Epithelial cell of prostate (primary cell): ENCODE measurements around the gene MB21D2.
A peak's percentile ranks its signal among the peaks of the same experiment; 100 is the strongest.

Experiments used
- DNase-seq: peaks from one replicate; pipeline ENCODE4 v3.0.0-alpha.2; 2011; ENCODE audit warnings: low read depth, low spot score
- H3K27ac ChIP-seq: fragments of 450-650 bp; 2 replicates; pipeline ENCODE4 v1.5.1; 2017; ENCODE audit warnings: mild to moderate bottlenecking

MB21D2 gene

DNA sequence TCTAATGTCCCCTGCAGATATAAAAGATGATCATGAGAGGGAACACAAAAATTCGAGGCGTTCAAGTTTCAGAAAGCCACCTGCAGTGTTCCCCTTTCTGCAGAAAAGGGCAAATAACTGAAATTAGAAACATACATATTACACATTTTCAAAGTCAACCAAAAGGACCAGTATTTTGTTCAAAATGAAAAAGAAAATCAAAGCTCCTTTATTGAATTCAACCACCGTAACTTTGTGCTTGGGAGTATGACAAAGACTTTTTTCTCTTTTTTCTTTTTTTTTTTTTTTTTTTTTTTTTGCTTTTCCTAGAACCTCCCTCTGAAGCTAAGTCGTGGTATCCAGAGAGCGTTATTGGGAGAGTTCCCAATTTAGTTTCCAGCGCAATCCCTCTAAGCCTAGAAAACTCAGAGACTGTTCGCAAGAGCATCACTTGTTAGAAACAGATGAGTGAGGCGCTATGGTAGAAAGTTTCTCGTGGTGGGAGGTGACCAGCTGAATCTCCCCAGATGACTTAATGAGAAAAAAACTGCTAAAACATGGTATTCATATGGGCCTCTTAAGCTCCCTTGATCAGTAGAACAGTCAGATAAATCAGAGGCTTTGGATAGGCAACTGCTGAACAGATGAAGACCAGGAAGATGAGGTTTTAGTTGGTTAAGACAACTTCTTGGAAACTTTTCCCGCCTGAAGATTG, 77.4 kb downstream of the MB21D2 start:
- no peak overlapping the region for H3K27ac ChIP-seq
- no peak for DNase-seq

GRCh38 chr3:192835818-192836815, 81.5 kb downstream of the MB21D2 start:
- no peak overlapping the region for H3K27ac ChIP-seq
- DNase-seq: no peak

GRCh38 chr3:192834428-192834827, 83.2 kb downstream of the MB21D2 start:
- H3K27ac ChIP-seq: no peak overlapping the region
- DNase-seq: no peak

- no peak for DNase-seq
- no peak overlapping the region for H3K27ac ChIP-seq
These were observed 84.3 kb downstream of the MB21D2 start for GRCh38 chr3:192833177-192833890.

GRCh38 chr3:192831801-192832347, 85.8 kb downstream of the MB21D2 start:
- no peak for DNase-seq
- H3K27ac ChIP-seq: no peak overlapping the region

DNA sequence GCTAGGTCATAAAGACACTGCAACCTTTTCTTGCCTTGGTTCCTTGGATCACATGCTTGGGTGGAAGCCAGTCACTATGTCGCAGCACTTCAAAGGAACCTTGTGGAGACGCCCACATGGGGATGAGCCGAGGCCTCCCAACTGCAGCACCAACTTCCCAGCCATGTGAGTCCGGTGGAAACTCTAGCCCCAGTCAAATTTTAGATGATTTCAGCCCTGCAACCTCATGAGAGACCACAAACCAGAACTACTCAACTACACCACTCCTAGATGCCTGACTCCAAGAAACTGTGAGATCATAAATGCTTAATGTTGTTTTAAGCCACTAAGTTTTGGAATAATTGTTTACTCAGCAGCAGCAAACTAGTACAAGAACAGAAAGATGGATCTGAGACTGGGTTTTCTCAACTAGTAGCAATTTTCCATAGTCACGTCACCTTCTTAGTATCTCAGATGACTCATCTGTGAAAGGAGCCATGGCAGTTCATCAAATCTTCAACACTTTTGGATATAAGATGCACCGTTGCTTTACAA, 86.5 kb downstream of the MB21D2 start:
- no peak overlapping the region for H3K27ac ChIP-seq
- no peak for DNase-seq

- no peak overlapping the region for H3K27ac ChIP-seq
- DNase-seq: no peak
These were observed 87.2 kb downstream of the MB21D2 start for GRCh38 chr3:192830291-192831110.

DNA sequence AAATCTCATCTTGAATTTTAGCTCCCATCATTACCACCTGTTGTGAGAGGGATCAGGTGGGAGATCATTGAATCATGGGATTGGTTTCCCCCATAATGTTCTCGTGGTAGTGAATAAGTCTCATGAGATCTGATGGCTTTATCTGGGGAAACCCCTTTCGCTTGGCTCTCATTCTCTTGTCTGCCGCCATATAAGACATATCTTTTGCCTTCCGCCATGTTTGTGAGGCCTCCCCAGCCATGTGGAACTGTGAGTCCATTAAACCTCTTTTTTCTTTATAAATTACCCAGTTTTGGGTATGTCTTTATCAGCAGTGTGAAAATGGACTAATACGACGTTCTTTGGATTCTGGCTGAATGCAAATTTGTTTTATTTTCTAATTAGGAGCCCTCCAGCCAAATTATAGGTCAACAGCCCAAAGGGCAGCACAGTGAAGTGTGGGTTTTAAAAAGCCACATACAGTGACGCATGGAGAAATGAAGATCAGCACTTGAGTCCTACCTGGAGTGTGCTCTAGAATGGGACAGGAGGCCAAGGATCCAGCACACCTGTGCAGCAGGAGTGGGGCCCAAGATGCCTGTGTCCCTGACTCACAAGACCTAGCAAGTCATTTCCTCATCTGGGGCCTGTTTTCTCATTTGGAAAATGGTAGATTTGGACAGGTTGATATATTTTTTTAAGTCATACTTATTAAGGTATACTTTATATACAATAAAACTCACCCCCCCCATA, 89.6 kb downstream of the MB21D2 start:
- DNase-seq: no peak
- H3K27ac ChIP-seq: no peak overlapping the region

DNA sequence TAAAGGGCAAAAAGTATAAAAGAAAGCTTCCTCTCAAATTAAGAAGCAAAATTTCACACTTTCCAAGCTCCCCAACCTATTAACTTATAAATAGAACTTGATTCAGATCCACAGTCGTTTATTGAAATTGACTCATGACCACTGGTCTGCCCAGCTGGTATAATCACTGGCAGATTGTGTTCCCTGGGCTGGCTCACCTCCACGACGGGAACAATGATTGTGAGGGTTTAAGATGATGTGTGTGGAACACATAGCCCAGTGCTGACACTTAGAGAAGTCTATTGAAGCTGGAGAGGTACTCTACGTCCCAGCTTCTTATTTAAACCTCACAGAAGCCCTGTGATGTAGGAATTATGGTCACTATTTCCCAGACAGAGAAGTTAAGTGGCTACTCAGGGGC, 90.4 kb downstream of the MB21D2 start:
- DNase-seq: no peak

GRCh38 chr3:192826214-192827006, 91.2 kb downstream of the MB21D2 start:
- no peak for DNase-seq

More for the DNA sequence above, 90.4 kb downstream of the MB21D2 start:
- H3K27ac ChIP-seq: no peak overlapping the region

GRCh38 chr3:192825657-192826200, 91.9 kb downstream of the MB21D2 start:
- DNase-seq: peak; percentile 41

More at GRCh38 chr3:192826214-192827006, 91.2 kb downstream of the MB21D2 start:
- no peak overlapping the region for H3K27ac ChIP-seq

DNA sequence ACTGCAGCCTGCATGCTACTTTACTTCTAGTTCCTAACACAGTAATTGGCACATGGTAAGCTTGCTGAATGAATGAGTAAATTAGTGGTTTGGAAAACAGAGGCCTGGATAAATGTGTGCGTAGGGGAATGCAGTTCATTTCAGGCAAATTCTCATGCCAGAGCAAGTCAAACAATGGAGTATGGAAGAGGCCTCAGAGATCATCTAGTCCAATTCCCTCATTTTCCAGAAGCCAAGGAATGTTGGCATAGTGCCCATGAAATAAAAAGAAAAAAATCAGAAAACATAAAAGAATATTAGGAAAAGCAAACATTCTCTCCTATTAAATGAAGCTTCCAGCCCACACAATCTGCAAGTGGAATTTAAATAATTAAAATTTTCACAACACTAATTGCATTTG, 92.4 kb downstream of the MB21D2 start:
- no peak for DNase-seq
- no peak overlapping the region for H3K27ac ChIP-seq

More at GRCh38 chr3:192825657-192826200, 91.9 kb downstream of the MB21D2 start:
- H3K27ac ChIP-seq: no peak overlapping the region

DNA sequence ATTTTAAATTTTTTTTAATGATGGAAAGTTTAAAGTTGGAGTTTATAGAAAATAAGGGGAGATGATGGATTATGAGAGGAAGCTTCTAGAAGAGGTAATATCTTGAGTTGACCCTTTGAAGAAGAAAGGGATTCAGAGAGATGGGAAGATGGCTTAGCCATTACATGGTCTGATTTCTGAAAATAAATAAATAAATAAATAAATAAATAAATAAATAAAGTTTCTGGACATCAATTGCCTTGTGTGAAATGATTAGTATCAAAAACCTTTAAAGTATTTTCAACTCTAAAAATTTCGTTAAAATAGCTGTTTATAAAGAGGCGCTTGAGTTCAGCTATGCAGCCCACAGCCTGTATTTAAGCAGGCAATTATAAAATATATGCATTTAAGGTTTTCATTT, 93.3 kb downstream of the MB21D2 start:
- H3K27ac ChIP-seq: no peak overlapping the region
- no peak for DNase-seq

- no peak overlapping the region for H3K27ac ChIP-seq
- no peak for DNase-seq
These were observed 96.5 kb downstream of the MB21D2 start for GRCh38 chr3:192821161-192821560.

GRCh38 chr3:192820161-192820560, 97.5 kb downstream of the MB21D2 start:
- no peak for DNase-seq
- H3K27ac ChIP-seq: no peak overlapping the region

GRCh38 chr3:192819001-192819569, 98.6 kb downstream of the MB21D2 start:
- no peak for DNase-seq

GRCh38 chr3:192818126-192818525, 99.5 kb downstream of the MB21D2 start:
- no peak overlapping the region for H3K27ac ChIP-seq
- DNase-seq: no peak

More at GRCh38 chr3:192819001-192819569, 98.6 kb downstream of the MB21D2 start:
- peak overlapping the region; percentile 17 for H3K27ac ChIP-seq
